ENCODE measurements around the gene TREML4. TPM values are rescaled to one million over a fixed set of nuclear protein-coding genes. Genes with fewer than 3 reads are reported as not detected.

The TREML4 gene
- polyA plus RNA-seq, 2 donors, result not detected

GRCh38 chr6:41201764-41202173, 26.4 kb upstream of the TREML4 start:
- H3K9me3 ChIP-seq (ENCODE audit: control insufficient read depth in 2 of 2, insufficient read depth in 1 of 2, low read depth in 1 of 2, low read length in 1 of 2), result peaks cover 0 to 4% of the 10 kb centered on the region in 2 donors
- no peaks in the 10 kb centered on the region for H3K27me3 ChIP-seq (ENCODE audit: control insufficient read depth in 1 of 2, insufficient read depth in 2 of 2, low read length in 2 of 2)
- peaks cover 0 to 3% of the 10 kb centered on the region in 2 donors for H3K4me1 ChIP-seq (ENCODE audit: control insufficient read depth in 2 of 2, insufficient read depth in 2 of 2, low read length in 1 of 2)
- no peaks in the 10 kb centered on the region for H3K36me3 ChIP-seq (ENCODE audit: control insufficient read depth in 2 of 2, insufficient read depth in 2 of 2, low read length in 1 of 2)
- H3K4me3 ChIP-seq (ENCODE audit: low read depth in 1 of 2, low read length in 2 of 2), result no peak overlapping the region
- no peak overlapping the region for H3K27ac ChIP-seq (ENCODE audit: low read depth in 2 of 2, low read length in 1 of 2)
- WGBS, 2 donors, result 63 to 64% methylated on average over 8 of the region's 8 CpGs

GRCh38 chr6:41204156-41204555, 24.0 kb upstream of the TREML4 start:
- 79 to 86% methylated on average over 1 of the region's 1 CpG for WGBS, 2 donors
- H3K27me3 ChIP-seq (ENCODE audit: control insufficient read depth in 1 of 2, insufficient read depth in 2 of 2, low read length in 2 of 2), result no peaks in the 10 kb centered on the region
- no peak overlapping the region for H3K4me3 ChIP-seq (ENCODE audit: low read depth in 1 of 2, low read length in 2 of 2)
- peaks cover 4 to 6% of the 10 kb centered on the region in 2 donors for H3K9me3 ChIP-seq (ENCODE audit: control insufficient read depth in 2 of 2, insufficient read depth in 1 of 2, low read depth in 1 of 2, low read length in 1 of 2)
- H3K36me3 ChIP-seq (ENCODE audit: control insufficient read depth in 2 of 2, insufficient read depth in 2 of 2, low read length in 1 of 2), result no peaks in the 10 kb centered on the region
- no peak overlapping the region for H3K27ac ChIP-seq (ENCODE audit: low read depth in 2 of 2, low read length in 1 of 2)
- peaks cover 0 to 3% of the 10 kb centered on the region in 2 donors for H3K4me1 ChIP-seq (ENCODE audit: control insufficient read depth in 2 of 2, insufficient read depth in 2 of 2, low read length in 1 of 2)

GRCh38 chr6:41208439-41209106, 19.6 kb upstream of the TREML4 start:
- Histone ChIP-seq H3K27ac (ENCODE audit: low read depth in 2 of 2, low read length in 1 of 2) (no peak overlapping the region), H3K9me3 (ENCODE audit: control insufficient read depth in 2 of 2, insufficient read depth in 1 of 2, low read depth in 1 of 2, low read length in 1 of 2) (peaks cover 0 to 6% of the 10 kb centered on the region in 2 donors), H3K4me1 (ENCODE audit: control insufficient read depth in 2 of 2, insufficient read depth in 2 of 2, low read length in 1 of 2) (no peaks in the 10 kb centered on the region), H3K4me3 (ENCODE audit: low read depth in 1 of 2, low read length in 2 of 2) (no peak overlapping the region), H3K36me3 (ENCODE audit: control insufficient read depth in 2 of 2, insufficient read depth in 2 of 2, low read length in 1 of 2) (no peaks in the 10 kb centered on the region), H3K27me3 (ENCODE audit: control insufficient read depth in 1 of 2, insufficient read depth in 2 of 2, low read length in 2 of 2) (no peaks in the 10 kb centered on the region)
- 73 to 82% methylated on average over 7 of the region's 7 CpGs for WGBS, 2 donors

- Histone ChIP-seq H3K4me3 (ENCODE audit: low read depth in 1 of 2, low read length in 2 of 2) (no peak overlapping the region), H3K9me3 (ENCODE audit: control insufficient read depth in 2 of 2, insufficient read depth in 1 of 2, low read depth in 1 of 2, low read length in 1 of 2) (peaks cover 2 to 8% of the 10 kb centered on the region in 2 donors), H3K36me3 (ENCODE audit: control insufficient read depth in 2 of 2, insufficient read depth in 2 of 2, low read length in 1 of 2) (no peaks in the 10 kb centered on the region), H3K4me1 (ENCODE audit: control insufficient read depth in 2 of 2, insufficient read depth in 2 of 2, low read length in 1 of 2) (no peaks in the 10 kb centered on the region), H3K27me3 (ENCODE audit: control insufficient read depth in 1 of 2, insufficient read depth in 2 of 2, low read length in 2 of 2) (peaks cover 0 to 4% of the 10 kb centered on the region in 2 donors), H3K27ac (ENCODE audit: low read depth in 2 of 2, low read length in 1 of 2) (no peak overlapping the region)
- 86 to 88% methylated on average over 5 of the region's 5 CpGs for WGBS, 2 donors
Measured at GRCh38 chr6:41209547-41210320, 18.4 kb upstream of the TREML4 start.

DNA sequence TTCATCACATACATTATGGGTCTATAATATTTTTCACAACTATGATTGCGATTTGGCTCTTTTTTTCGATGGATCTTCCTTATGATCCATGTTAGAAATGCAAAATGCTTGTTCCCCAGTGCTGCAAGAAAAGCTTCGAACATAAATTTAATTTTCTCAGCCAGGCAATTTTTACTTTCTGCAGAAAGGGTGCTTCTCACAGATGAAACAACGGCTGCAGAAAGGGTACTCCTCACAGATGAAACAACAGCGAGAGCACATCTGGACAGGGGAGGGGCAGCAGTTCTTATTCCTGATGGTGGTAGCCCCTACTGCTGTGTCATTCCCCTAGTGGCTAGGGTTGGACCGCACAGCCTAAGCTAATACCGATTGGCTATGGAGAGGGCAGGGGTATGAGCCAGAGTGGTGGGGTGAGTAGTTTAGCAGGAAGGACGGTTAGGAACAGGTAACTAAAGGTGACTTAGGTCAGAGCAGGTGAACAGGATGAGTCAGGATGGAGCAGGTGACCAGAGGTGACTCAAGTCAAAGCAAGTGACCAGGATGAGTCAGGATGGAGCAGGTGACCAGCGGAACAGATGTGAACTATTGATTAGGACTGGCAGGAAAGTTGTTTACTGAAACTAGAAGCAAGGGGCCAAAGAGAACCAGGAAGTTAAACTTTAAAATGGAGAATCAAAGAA, 13.4 kb upstream of the TREML4 start:
- WGBS, 2 donors, result 84 to 86% methylated on average over 9 of the region's 9 CpGs
- no peaks in the 10 kb centered on the region for H3K36me3 ChIP-seq (ENCODE audit: control insufficient read depth in 2 of 2, insufficient read depth in 2 of 2, low read length in 1 of 2)
- peaks cover 3 to 6% of the 10 kb centered on the region in 2 donors for H3K27me3 ChIP-seq (ENCODE audit: control insufficient read depth in 1 of 2, insufficient read depth in 2 of 2, low read length in 2 of 2)
- H3K4me3 ChIP-seq (ENCODE audit: low read depth in 1 of 2, low read length in 2 of 2), result no peak overlapping the region
- no peak overlapping the region for H3K27ac ChIP-seq (ENCODE audit: low read depth in 2 of 2, low read length in 1 of 2)
- H3K4me1 ChIP-seq (ENCODE audit: control insufficient read depth in 2 of 2, insufficient read depth in 2 of 2, low read length in 1 of 2), result no peaks in the 10 kb centered on the region
- H3K9me3 ChIP-seq (ENCODE audit: control insufficient read depth in 2 of 2, insufficient read depth in 1 of 2, low read depth in 1 of 2, low read length in 1 of 2), result peaks cover 4% of the 10 kb centered on the region in 2 donors

GRCh38 chr6:41215777-41216176, 12.4 kb upstream of the TREML4 start:
- Histone ChIP-seq H3K36me3 (ENCODE audit: control insufficient read depth in 2 of 2, insufficient read depth in 2 of 2, low read length in 1 of 2) (no peaks in the 10 kb centered on the region), H3K9me3 (ENCODE audit: control insufficient read depth in 2 of 2, insufficient read depth in 1 of 2, low read depth in 1 of 2, low read length in 1 of 2) (peaks cover 4% of the 10 kb centered on the region in 2 donors), H3K27me3 (ENCODE audit: control insufficient read depth in 1 of 2, insufficient read depth in 2 of 2, low read length in 2 of 2) (peaks cover 3 to 6% of the 10 kb centered on the region in 2 donors), H3K4me1 (ENCODE audit: control insufficient read depth in 2 of 2, insufficient read depth in 2 of 2, low read length in 1 of 2) (no peaks in the 10 kb centered on the region), H3K27ac (ENCODE audit: low read depth in 2 of 2, low read length in 1 of 2) (no peak overlapping the region), H3K4me3 (ENCODE audit: low read depth in 1 of 2, low read length in 2 of 2) (no peak overlapping the region)
- 81 to 83% methylated on average over 5 of the region's 5 CpGs for WGBS, 2 donors

DNA sequence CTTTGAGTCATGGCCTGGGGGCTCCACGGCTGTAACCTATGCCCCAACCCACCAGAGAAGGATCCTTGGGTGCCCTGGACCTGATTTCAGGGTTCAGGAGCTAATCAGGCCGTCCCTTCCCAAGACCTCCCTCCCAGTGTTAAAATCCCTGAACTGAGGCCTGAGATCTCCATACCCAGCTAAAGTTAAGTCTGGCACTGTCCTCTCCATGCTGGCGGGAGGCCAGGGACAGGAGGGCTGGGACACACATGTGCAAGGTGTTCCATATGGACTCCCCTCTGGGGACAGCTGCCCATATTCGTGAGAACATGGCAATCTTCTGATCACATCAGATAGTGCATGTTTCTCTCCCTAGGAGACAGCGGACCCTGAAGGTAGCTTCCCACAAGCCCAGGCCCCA, 11.5 kb upstream of the TREML4 start:
- Histone ChIP-seq H3K4me3 (ENCODE audit: low read depth in 1 of 2, low read length in 2 of 2) (no peak overlapping the region), H3K4me1 (ENCODE audit: control insufficient read depth in 2 of 2, insufficient read depth in 2 of 2, low read length in 1 of 2) (no peaks in the 10 kb centered on the region), H3K27ac (ENCODE audit: low read depth in 2 of 2, low read length in 1 of 2) (no peak overlapping the region), H3K27me3 (ENCODE audit: control insufficient read depth in 1 of 2, insufficient read depth in 2 of 2, low read length in 2 of 2) (peaks cover 3 to 6% of the 10 kb centered on the region in 2 donors), H3K9me3 (ENCODE audit: control insufficient read depth in 2 of 2, insufficient read depth in 1 of 2, low read depth in 1 of 2, low read length in 1 of 2) (peaks cover 4% of the 10 kb centered on the region in 2 donors), H3K36me3 (ENCODE audit: control insufficient read depth in 2 of 2, insufficient read depth in 2 of 2, low read length in 1 of 2) (no peaks in the 10 kb centered on the region)
- WGBS, 2 donors, result 69 to 71% methylated on average over 5 of the region's 5 CpGs

DNA sequence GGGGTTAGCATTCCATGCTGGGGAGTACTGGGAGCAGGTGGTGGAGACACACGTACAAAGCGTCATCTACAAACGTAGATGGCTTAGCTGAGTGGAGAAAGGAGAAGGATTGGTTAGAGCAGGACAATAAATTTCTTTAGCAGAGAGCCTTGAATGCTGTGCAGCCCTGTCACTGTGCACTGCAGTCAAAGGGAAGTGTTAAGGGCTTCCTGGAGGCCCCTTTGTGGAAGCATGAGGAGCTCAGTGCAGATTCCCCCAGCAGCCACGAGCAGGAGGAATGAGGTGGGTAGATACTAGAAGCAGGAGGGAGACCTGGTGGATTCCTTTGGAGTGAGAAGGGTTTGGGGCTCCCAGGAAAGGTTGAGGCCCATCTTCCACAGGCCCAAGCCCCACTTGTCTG, 6.1 kb upstream of the TREML4 start:
- 51 to 71% methylated on average over 4 of the region's 4 CpGs for WGBS, 2 donors

DNA sequence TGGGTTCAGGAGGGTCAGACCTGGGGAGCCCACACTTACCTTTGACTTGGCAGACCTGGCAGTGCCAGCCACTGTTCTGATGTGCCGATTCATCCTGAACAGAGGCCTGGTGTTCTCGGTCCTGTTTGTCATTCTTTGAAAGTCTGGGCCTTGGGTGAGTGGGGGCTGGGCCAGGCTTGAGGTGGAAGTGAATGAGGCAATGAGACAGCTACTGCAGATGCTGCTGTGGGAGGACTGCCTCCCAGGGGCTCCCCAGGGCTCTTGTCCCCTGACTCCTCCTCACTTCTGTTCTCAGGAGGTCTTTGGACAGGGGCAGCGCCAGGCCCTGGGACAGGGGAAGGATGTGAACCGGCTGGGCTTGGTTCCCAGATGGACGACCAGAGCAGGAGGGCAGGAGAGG, 5.6 kb upstream of the TREML4 start:
- no peaks in the 10 kb centered on the region for H3K4me1 ChIP-seq (ENCODE audit: control insufficient read depth in 2 of 2, insufficient read depth in 2 of 2, low read length in 1 of 2)
- no peaks in the 10 kb centered on the region for H3K36me3 ChIP-seq (ENCODE audit: control insufficient read depth in 2 of 2, insufficient read depth in 2 of 2, low read length in 1 of 2)
- H3K9me3 ChIP-seq (ENCODE audit: control insufficient read depth in 2 of 2, insufficient read depth in 1 of 2, low read depth in 1 of 2, low read length in 1 of 2), result no peaks in the 10 kb centered on the region
- 81% methylated on average over 5 of the region's 5 CpGs for WGBS, 2 donors
- no peaks in the 10 kb centered on the region for H3K27me3 ChIP-seq (ENCODE audit: control insufficient read depth in 1 of 2, insufficient read depth in 2 of 2, low read length in 2 of 2)
- no peak overlapping the region for H3K4me3 ChIP-seq (ENCODE audit: low read depth in 1 of 2, low read length in 2 of 2)
- no peak overlapping the region for H3K27ac ChIP-seq (ENCODE audit: low read depth in 2 of 2, low read length in 1 of 2)

More for the DNA sequence above, 6.1 kb upstream of the TREML4 start:
- Histone ChIP-seq H3K4me3 (ENCODE audit: low read depth in 1 of 2, low read length in 2 of 2) (no peak overlapping the region), H3K9me3 (ENCODE audit: control insufficient read depth in 2 of 2, insufficient read depth in 1 of 2, low read depth in 1 of 2, low read length in 1 of 2) (no peaks in the 10 kb centered on the region), H3K36me3 (ENCODE audit: control insufficient read depth in 2 of 2, insufficient read depth in 2 of 2, low read length in 1 of 2) (no peaks in the 10 kb centered on the region), H3K27me3 (ENCODE audit: control insufficient read depth in 1 of 2, insufficient read depth in 2 of 2, low read length in 2 of 2) (peaks cover 0 to 2% of the 10 kb centered on the region in 2 donors), H3K4me1 (ENCODE audit: control insufficient read depth in 2 of 2, insufficient read depth in 2 of 2, low read length in 1 of 2) (no peaks in the 10 kb centered on the region), H3K27ac (ENCODE audit: low read depth in 2 of 2, low read length in 1 of 2) (no peak overlapping the region)
